Activated naive CD8-positive, alpha-beta T cell treated with anti-CD3 and anti-CD28 coated beads, Interleukin-2, amount 50 U/mL, for 16 hours (primary cell): Measurements from ENCODE around the gene TMEM238L.

ENCODE experiments used
- DNase-seq: peaks from one replicate; pipeline ENCODE4 v3.0.0-alpha.2; 2020; ENCODE audit warnings: low read depth, low spot score

Gene TMEM238L

DNA sequence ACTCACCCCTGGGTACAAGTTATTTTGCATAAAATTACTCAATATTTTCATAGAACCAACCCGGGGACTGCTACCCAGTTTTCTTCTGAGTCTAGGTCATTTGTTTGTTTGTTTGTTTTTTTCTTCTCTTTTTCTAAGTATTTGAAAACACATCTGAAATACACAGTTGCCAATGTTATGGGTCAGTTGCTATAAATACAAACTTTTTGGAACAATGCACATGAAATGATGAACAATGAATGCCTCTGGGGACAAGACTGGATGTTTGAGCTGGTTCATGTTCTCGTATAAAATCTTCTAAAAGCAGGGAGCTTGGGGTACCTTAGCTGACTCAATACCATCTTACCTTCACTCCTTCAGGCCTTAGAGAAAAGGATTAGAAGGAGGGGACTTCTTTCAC lies 30.5 kb downstream of the TMEM238L start:
- no peak for DNase-seq

DNA sequence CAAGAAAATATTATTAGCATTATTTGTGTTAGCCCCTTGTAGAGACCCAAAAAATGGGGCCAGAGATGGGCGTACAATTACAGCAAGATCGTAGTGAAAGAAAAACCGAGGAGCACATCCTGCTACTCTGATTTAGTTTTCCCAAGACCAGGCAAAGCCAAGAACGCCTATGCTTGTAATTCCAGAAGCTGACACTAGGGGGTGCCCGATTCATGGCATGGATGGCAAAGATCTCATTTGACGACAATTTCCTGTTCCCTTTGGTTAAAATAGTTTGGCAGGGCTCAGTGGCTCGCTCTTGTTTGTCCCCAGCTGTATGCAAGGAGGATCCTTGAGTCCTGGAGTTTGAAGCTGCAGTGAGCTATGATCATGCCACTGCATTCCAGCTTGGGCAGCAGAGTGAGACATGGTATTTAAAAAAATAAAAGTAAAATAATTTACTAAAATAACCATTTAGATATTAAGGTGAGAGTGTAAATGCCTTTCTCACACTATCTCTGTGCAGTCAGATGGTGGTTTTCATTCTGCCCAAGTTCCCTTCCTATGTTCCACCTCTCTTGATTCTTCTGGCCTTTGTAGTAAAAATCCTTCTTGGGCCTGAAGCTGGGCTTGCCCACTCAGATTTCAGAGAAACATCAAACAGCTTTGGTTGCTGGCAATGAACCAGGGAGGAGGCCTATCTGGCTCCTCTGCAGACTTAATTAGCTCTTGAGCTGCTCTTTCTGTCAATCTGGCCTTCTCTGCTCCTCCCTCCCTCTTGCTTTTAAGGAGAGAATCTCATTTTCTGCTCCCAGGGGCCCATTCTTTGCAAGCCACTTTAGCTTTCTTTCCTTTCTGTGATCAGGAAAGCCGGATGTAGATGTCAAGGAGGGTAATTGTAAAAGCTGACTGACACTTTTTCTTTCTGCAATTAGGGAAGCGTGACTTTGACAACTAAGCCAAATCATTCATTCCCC lies 31.2 kb downstream of the TMEM238L start:
- DNase-seq: no peak

DNA sequence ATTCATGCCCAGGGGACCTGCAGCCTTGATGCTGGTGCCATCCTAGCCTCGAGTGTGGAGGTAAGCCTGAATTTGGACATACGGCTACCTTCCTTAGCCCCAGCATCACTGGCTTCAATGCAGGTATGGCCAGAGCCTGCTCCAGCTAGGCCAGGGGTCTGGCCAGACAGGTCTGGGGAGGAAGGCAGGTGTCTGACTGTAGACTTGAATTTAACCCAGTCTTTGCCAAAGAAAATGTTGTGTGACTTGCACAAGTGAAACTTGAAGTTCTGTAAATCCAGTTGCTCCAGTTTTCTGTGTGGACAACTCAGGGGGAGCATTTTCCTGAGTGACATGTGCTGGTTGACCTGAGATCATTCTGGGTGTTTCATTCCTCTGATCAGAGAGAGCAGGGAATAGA lies 32.8 kb downstream of the TMEM238L start:
- DNase-seq: no peak

DNA sequence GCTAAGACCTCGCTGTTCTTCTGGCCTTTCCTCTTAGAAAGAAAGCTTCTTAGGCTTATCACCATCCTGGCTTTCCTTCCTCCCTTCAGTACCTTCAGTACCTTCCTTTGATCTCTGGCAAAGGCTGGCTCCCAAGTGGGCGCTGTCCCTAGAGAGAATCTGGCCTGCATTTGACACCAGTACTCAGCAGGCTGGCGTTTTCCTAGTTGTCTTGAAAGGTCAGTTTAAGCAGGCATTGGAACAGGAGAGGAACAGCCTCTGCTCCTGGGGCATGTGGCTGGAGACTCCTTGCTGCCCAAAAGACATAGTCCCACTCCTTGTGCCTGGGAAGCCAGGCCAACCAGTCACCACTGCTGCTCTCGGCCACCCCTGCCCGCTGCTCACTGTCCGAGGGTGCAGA lies 34.1 kb downstream of the TMEM238L start:
- no peak for DNase-seq

DNA sequence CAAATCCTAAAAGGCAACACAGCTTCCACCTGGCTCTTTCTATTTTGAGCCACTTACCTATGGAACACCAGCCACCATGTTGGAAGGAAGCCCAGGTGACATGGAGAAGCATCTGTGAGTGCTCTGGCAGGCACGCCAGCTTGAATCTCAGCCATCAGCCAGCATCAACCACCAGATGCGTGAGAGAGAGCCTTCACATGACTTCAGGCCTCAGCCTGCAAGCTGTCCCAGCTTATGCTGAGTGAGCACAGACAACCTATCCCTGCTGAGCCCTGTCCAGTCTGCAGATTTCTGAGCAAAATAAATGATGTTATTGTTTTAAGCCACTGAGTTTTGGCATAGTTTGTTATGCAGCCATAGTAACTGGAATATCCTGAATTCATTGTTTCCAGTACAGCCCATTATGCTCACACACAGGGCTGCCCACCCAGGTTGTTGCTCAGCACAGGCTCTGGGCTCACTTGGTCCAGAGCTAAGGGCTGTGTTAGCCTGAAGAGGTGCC lies 35.1 kb downstream of the TMEM238L start:
- DNase-seq: no peak

DNA sequence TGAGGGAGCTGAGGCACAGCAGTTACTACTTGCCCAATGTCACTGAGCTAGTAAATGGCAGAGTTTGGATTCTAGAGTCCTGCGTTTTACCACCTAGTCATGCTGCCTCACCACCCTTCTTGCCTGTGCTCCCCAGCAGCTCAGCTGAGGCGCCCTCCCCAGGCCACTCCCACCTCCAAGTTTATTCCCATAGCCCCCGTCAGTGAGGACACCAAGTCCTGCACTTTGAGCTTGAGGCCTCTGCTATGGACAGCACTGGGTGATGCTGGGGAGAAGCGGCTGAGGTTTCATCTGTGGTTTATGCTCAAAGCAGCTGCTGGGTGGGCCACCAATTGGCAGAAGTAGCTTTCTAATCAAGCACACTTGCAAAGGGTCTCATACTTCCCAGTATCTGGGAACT lies 36.7 kb downstream of the TMEM238L start:
- no peak for DNase-seq

DNA sequence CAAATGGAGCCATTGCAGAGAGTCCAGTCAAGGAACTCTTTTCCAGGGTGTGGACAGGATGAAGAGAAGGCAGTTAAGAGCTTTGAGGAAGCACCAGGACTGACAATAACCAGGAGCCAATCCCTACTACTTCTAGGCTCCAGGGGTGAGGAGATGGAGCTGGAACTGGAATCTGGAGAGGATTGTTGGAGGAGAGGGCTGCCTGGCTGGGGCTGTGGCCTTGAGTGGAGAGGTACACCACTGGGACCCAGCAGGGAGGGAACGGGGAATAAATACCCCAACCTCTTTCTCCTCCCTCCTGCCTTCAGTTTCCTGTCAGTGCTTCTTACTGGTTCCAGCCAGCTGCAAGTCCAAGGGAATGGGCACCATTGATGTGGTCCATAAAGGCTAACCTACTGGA lies 41.9 kb downstream of the TMEM238L start:
- no peak for DNase-seq

DNA sequence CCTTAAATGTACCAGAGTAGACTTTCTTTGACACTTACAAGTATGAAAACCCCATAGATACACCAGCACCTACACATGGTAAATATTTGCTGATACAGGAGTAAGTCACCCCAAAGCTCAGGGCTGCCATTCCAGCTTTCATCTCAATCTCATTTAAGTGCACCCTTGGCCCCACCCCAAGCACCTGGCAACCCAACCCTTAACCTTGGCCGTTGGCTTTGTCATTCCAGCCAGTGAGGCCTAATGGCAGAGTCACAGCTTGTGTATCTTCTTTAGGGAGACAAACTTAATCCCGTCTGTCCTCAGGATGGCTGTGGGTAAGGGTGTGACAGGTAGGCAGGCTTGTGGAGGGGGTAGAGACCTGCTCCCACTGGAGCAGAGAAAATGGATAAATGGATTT lies 42.6 kb downstream of the TMEM238L start:
- DNase-seq: no peak

DNA sequence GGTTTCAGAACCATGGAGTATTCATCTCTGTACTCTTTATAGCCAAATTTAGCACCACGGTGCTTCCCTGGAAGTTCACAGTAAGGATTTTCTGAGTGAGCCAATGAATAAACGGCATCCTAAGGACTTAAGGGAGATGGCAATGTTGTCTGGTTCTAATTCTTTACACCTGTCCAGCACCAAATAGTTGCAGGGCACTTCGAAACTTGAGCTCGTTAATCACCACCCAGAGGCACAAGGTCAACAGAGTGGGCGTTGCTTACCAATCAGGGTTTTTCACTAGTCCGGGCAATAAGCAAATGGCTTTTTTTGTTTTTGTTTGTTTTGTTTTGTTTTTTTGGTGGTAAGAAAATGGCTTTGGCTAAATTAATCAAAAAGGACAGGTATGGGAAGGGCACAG lies 45.8 kb downstream of the TMEM238L start:
- no peak for DNase-seq

DNA sequence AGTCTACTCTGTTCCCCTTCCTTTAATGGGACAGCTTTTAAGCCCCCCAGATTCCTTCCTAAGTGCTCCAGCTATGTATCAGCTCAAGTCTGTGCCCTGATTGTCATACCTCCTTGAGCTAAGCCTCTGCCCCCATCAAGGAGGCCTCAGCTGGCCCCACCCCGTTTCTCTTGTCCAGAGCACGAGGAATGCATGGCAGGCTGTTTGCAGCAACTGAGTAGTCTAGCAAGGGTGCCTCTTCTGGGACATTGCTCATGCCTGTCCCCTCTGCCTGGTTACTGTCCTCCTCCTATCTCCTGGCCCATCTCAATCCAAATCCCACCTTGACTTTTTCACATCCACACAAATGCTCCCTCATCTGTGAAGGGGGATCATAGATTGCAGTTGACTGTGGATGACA lies 46.3 kb downstream of the TMEM238L start:
- DNase-seq: no peak

DNA sequence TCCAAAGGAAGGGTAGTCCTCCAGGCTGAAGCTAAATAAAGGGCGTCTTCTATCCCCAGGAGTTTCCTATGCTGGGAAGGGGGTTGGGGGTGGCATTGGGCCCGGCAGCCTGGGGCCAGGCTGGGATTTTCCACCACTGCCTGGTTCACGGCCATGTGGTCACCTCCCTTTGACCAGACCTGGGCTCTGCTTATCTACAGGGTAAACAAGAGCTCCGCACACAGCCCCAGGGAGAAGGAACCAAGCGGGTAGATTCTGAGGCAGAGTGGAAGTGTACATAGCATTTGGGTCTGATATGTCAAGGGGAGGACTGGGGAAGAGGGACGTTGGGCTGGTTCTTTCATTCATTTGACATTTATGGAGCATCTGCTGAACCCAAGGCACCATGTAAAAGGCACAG lies 46.8 kb downstream of the TMEM238L start:
- no peak for DNase-seq

DNA sequence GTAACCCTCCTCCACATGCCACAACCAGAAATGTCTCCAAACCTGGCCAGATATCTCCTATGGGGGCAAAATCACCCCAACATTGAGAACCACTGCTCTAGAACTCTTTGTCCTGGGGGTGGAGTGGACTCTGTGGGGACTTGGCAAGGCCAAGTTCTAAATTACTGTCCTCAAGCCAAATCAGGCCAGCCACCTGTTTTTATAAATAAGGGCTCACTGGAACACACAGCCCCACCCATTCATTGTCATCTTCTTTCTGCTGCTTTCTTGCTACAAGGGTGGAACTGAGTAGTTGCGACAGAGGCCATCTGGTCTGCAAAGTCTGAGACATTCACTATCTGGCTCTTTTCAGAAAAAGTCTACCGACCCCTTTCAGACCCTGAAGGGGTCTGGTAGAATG lies 47.3 kb downstream of the TMEM238L start:
- DNase-seq: no peak

DNA sequence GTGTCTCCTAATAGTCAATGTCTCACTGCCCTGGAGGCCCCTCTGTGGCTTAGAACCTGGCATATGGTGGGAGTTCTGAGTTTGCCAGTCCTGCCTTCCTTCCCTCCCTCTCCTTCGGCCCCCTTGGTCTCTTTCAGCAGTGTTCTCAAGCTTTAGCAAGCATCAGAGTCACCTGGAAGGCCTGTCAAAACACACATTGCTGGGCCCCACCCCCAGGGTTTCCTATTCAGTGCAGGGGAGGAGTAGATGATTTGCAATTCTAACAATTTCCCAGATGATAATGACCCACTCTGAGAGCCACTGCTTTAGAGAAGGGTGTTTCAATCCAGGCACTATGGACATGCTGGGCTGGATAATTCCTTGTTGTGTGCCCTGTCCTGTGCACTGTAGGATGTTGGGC lies 47.7 kb downstream of the TMEM238L start:
- no peak for DNase-seq

DNA sequence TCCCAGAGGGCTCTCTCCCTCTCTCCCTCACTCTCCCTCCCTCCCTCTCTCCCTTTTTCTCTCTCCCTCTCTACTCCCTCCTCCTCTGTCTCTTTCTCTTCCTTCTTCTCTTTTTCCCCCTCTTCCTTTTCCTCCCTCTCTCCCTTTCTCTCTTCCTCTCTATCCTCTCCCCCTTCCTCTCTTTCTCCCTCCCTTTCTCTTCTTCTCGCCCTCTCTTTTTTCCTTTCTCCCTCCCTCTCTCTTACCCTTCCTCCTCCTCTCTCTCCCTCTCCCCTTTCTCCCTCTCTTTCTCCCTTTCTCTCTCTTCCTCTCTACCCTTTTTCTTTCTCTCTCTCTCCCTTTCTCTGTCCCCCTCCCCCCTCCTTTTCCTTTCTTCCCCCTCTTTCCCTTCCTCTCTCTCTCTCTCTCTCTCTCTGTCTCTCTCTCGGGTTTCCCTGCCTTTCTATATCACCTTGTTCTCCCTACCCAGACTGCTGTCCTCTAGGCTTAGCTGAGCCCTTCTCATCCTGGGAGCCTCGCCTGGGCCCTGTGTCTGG lies 48.2 kb downstream of the TMEM238L start:
- no peak for DNase-seq

DNA sequence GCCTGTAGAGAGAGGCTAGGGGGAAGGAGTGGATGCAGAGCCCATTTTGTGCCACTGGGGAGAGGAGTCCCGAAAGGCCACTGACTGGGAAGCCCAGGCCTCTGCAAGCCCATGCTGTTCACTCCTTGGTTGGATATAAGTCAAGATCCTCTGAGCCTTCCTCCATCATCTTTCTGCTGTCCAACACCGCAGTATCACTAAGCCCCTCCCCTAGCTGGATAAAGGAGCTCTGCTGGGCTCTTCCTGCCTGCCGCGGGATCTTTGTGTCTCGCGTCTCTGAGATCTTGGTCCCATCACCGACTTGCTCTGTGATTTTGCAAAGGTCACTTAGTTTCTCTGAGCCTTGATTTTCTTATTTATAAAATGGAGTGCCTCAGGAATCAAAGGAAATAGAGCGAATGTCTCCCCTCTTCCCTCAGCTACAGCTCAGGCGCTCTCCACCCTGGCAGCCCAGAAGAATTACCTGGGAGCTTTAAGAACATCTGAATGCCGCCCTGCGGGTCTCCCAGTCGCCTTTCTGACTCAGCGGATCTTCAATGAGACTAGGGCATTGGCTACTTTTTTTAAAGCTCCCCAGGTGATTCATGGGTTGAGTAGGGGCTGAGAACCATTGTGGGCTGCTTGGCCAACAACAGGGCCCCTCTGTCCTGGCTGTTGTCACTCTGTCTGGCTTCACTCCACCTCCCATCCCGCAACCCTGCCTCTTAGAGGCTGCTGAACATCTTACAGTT lies 48.9 kb downstream of the TMEM238L start:
- no peak for DNase-seq

DNA sequence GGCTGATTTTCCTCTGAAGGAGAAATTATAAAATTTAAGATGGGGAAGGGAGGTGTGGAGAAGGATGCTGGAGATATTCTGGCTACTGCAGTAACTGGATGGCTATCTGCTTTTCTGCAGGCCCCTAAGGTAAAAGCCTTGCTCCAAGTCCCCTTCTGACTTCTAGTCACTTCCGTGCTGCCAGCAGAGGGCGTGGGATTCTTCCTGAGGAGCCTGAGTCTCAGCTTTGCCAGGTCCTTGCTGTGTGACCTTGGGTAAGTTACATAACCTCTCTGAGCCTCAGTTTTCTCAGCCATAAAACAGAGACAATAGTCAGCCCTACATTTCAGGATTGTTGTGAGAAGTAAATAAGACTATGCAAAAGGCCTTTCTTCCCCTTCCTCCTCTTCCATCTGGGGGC lies 49.8 kb downstream of the TMEM238L start:
- DNase-seq: no peak

DNA sequence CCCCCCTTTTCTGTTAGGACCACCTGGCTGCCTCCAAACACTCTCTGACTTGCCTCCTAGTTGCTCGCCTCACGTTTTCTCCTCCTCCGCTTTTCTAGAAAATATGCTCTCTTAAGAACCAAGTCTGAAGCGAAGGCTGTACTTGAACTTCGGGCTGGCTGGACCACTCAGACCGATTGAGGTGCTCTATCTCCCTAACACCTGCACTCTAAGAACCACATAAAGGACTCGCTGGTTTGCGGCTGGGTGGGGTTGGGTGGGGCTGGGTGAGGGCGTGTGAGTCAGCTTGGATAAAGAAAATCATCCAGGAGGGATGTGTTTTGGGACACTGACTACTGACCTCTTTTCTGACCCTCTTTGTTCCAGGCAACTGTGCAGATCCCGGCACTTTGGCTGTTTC lies 51.2 kb downstream of the TMEM238L start:
- DNase-seq: no peak

DNA sequence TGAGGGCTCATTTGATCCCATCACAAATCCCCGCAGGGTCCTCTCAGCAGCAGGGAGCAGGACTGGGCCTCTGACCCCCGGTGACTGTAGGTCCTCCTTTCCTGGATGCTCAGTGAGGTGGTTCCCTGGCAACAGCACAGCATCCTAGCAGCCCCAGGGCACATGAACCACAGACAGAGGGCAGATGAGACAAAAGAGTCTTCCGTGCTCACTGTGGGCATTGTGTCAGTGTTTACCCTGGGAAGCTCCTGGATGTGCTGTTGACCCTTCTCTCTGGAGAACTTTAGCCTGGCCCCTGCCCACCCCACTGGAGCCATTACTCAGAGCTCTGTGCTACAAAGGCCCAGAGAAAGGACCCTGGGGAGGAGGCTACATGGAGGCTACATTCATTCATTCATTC lies 52.3 kb downstream of the TMEM238L start:
- DNase-seq: no peak

DNA sequence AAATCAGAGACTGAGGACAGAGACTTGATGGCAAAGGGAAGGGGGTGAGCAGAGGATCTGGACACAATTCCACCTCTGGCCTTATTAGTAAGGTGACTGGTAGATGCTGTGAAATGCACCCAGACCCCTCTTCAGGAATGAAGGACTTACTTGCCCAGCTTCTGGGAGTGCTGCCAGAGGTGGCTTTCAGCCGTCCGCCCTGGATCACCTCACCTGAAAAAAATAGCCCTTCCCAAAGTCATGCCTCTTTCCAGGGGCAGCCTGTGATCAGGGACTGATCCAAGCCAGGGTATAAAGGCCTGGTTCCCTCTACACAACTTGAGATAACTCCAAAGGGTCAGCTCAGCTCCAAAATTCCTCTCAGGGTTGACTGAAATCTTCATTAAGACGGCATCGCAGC lies 53.7 kb downstream of the TMEM238L start:
- DNase-seq: no peak

DNA sequence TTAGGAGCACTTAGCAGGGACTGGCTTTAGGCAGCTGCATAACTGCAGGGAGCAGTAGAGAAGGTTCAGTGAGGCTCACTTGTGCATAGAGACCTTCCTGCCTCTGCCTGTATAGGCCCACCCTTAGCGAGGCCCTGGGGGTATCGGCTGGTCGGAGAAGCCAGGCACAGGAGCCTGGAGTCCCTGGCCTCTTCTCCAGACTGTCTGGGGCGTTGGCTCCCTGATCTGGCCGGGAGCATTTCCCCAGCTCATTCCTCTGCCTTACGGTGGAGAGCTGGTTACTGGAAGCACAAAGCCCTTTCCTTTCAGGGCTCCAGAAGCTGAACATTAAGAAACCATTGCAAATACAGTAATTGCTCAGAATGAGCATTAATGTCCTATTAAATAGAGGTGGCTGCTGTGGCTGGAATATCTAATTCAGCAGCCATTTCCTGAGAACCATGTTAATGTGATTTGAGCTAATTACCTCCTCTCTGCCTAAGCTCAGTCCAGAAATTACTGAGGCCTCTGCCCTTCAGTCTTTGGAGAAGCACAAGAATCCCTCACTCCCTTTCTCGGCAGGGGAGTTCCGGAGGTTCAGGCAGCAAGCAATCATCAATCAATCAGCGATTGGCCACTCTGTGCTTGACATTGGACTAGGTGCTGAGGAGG lies 55.2 kb downstream of the TMEM238L start:
- no peak for DNase-seq

DNA sequence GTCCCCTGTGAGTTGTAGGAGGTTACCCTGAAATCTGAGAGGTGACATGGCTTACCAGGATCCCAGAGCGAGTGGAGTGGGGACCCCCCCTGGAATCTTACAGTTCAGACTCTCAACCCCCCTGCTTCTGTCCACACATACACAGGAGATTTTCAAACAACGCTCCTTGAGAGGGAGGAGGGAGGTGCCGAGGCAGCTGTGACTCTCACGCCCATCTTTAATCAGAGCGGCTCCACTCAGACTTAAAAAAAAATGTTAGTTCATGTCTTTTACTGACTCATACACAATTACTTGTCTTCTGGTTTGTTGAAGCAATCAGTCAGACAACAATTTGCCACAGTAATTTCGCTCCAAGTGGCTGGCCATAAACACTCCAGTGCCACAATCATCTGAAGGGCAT lies 58.7 kb downstream of the TMEM238L start:
- DNase-seq: no peak
